AG04450 (cell line): ENCODE results near the gene SYPL1. TPM values are rescaled to one million over a fixed set of nuclear protein-coding genes. Genes with fewer than 3 reads are reported as not detected.

Experiments
- CTCF ChIA-PET: fragments of 300-600, 350-600 bp; formaldehyde crosslinking; extraction: SDS; loops from one replicate; lab custom pipeline; 2022; ENCODE audit warnings: antibody characterized with exemption, inconsistent platforms; lab: Charles Lee
- POLR2A ChIA-PET: fragments of 350-600 bp; formaldehyde crosslinking; extraction: SDS; loops from one replicate; lab custom pipeline; 2021; ENCODE audit warnings: antibody characterized with exemption, inconsistent platforms; lab: Yijun Ruan, JAX
- DNase-seq: peaks from one replicate; pipeline ENCODE4 v3.0.0-alpha.2; 2011; ENCODE audit warnings: low read depth, low spot score
- H3K27ac ChIP-seq: one replicate; pipeline ENCODE4 v1.5.1; 2012; ENCODE audit warnings: low read depth, low read length, control low read depth
- H3K27me3 ChIP-seq: one replicate; pipeline ENCODE4 v1.6.0; 2012; ENCODE audit warnings: low read length; ENCODE audit not compliant: control insufficient read depth, insufficient read depth
- H3K4me3 ChIP-seq: 2 replicates; pipeline ENCODE4 v1.5.1; 2011; ENCODE audit warnings: mild to moderate bottlenecking, low read depth, low read length, control low read depth
- H3K9me3 ChIP-seq: 2 replicates; pipeline ENCODE4 v1.5.1; 2012; ENCODE audit warnings: low read length; ENCODE audit not compliant: control insufficient read depth, insufficient read depth
- polyA plus RNA-seq: library from polyadenylated mRNA; depleted of rRNA; stranded (reverse); fragments of >200 nt; gene quantifications from 2 replicates; pipeline ENCODE4 v1.2.3, GENCODE V29; 2011
- TF ChIP-seq, protein P1 (sequence below): IDR thresholded peaks from 2 replicates; pipeline ENCODE4 v1.5.1; 2011; ENCODE audit warnings: low read depth, low read length, control low read depth, inconsistent platforms

The SYPL1 gene
- polyA plus RNA-seq, 1 experiment: 84.7 TPM

- TF ChIP-seq, protein P1, sequence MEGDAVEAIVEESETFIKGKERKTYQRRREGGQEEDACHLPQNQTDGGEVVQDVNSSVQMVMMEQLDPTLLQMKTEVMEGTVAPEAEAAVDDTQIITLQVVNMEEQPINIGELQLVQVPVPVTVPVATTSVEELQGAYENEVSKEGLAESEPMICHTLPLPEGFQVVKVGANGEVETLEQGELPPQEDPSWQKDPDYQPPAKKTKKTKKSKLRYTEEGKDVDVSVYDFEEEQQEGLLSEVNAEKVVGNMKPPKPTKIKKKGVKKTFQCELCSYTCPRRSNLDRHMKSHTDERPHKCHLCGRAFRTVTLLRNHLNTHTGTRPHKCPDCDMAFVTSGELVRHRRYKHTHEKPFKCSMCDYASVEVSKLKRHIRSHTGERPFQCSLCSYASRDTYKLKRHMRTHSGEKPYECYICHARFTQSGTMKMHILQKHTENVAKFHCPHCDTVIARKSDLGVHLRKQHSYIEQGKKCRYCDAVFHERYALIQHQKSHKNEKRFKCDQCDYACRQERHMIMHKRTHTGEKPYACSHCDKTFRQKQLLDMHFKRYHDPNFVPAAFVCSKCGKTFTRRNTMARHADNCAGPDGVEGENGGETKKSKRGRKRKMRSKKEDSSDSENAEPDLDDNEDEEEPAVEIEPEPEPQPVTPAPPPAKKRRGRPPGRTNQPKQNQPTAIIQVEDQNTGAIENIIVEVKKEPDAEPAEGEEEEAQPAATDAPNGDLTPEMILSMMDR: no peak
- H3K27ac ChIP-seq: no peak overlapping the region
- no peak overlapping the region for H3K4me3 ChIP-seq
- H3K27me3 ChIP-seq: no peaks in the 10 kb centered on the region
- no peak for DNase-seq
- POLR2A ChIA-PET: no interaction called here
- no peaks in the 10 kb centered on the region for H3K9me3 ChIP-seq
- CTCF ChIA-PET: no interaction called here
Observed at GRCh38 chr7:106108991-106109390, 3.1 kb downstream of the SYPL1 start.

DNA sequence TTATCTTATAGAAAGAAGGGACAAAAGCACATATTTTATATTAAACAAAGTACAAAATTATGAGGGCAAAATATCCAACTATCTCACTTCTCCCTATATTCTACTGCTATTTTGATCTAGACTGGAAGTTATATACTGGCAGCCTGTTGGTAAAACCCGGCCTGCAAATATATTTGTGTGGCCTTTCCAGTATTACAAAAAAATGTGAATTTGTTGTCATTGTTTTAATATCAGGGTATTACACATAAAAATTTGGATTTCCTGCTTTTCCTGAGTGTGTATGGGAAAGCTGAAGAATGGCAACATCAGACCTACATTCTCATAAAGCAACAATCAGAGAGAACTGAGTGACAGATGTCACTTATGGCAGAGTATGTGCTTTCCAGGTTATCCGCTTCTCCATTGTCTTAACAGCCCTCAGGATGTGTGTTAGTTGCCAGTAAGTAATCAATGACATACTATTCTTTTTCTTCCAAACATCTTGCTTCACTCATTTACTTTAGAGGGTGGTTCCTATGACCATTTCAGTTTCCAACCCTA is 7.3 kb downstream of the SYPL1 start:
- Histone ChIP-seq H3K27ac (no peak overlapping the region), H3K4me3 (no peak overlapping the region), H3K27me3 (no peaks in the 10 kb centered on the region), H3K9me3 (no peaks in the 10 kb centered on the region)
- TF ChIP-seq, protein P1: no peak
- ChIA-PET CTCF (interaction anchor here (1.4 to 2.7 kb wide), 2 partner anchors 49 to 72 kb away, joined by 5 to 12 read pairs; no protein-coding TSS in a partner anchor), POLR2A (no interaction called here)
- no peak for DNase-seq

DNA sequence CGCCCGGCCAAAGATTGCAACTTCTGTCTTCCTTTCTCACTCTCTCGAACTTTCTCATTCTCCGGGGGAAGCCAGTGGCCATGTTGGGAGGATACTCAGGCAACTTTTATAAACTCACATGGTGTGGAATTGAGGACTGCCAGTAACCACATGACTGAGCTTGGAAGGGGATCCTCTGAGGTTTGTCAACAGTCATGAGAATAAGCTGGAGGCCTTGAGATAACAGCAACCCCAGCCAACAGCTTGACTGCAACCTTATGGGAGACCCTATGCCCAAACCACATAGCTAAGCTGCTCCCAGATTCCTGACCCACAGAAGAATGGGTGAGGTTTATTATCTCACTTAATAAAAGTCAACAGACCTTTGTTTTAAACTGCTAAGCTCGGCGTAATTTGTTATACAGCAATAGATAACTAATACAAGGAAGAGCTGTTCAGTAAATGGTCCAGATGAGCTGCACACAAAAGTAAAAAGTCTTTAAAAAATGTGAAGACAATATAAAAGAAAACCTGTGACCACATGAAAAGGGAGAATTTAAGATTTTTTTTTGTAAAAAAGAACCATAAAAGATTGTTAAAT is 9.6 kb downstream of the SYPL1 start:
- no peak for DNase-seq
- H3K27ac ChIP-seq: no peak overlapping the region
- no peaks in the 10 kb centered on the region for H3K9me3 ChIP-seq
- H3K4me3 ChIP-seq: no peak overlapping the region
- POLR2A ChIA-PET: no interaction called here
- H3K27me3 ChIP-seq: no peaks in the 10 kb centered on the region
- TF ChIP-seq, protein P1: no peak
- CTCF ChIA-PET: interaction anchor here (0.9 to 2.7 kb wide), 2 partner anchors 9 to 51 kb away, joined by 5 to 12 read pairs; partner anchors contain the start of gene SYPL1

GRCh38 chr7:106101726-106102125 is 10.4 kb downstream of the SYPL1 start:
- TF ChIP-seq, protein P1: no peak
- no peak for DNase-seq
- POLR2A ChIA-PET: no interaction called here
- H3K27ac ChIP-seq: no peak overlapping the region
- CTCF ChIA-PET: no interaction called here
- H3K4me3 ChIP-seq: no peak overlapping the region
- no peaks in the 10 kb centered on the region for H3K27me3 ChIP-seq
- H3K9me3 ChIP-seq: no peaks in the 10 kb centered on the region

DNA sequence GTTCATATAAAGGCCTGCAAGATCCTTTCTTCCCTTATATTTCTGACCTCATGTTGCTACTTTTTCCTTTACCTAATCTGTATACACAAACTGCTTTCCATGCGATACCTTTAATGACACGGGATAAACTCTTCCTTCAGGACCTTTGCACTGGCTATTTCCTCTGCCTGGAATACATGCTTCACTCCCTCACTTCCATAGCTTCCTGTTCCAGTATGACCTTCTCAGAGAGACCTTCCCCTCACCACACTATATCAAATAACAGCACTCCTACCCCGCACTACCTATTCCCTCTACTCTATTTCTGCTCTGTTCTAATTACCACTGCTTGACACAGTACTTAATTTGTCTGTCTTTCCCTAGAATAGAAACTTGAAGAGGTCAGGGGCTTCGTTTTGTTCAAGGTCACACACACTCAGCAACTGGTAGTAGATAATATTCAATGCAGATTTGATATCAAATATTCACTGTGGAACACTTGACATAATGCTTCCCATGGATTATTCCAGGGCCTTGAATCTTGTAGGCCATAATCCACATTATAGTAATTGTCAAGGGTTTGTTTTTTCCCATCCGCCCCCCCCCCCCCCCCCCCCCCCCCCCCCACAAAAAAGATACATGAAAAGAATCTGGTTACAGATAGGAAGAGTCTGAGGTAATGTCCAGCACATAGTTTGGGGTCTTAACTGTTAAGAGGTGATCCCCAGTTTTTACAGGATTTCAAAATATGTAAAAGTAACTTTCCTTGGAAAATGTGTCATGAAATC is 11.1 kb downstream of the SYPL1 start:
- Histone ChIP-seq H3K9me3 (no peaks in the 10 kb centered on the region), H3K27me3 (no peaks in the 10 kb centered on the region), H3K27ac (no peak overlapping the region), H3K4me3 (no peak overlapping the region)
- ChIA-PET CTCF (interaction anchor here (0.6 to 1.1 kb wide), 2 partner anchors 11 to 44 kb away, joined by 3 read pairs; partner anchors contain the start of gene SYPL1), POLR2A (no interaction called here)
- TF ChIP-seq, protein P1: no peak
- no peak for DNase-seq
